ENCODE data around the gene SYT12.

DNA sequence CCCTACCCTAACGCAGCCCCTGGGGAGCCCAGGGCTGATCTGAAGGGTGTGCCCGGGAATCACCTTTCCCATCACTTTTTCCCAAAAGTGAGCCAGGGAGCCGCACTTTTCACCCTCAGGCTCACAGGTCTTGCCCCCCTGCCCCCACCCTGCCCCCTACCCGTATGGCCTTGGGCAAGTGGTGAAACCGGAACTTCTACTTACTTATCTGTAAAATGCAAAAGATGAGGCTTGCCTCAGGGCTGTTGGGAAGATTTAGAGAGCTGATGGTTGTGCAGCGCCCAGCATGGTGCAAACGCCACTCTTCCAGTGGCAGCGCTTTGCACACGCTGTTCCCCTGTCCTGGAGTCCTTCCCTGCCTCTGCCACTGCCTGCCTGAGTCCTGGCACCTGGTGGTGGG, 8.0 kb downstream of the SYT12 start:
- no peak for TF ChIP-seq ZNF140 (tag by site-specific recombination; IDR thresholded peaks at IDR 0.05)
- no peak for TF ChIP-seq ZNF311 (tag by site-specific recombination; IDR thresholded peaks at IDR 0.05; ENCODE audit: borderline replicate concordance)
- TF ChIP-seq, protein P1, sequence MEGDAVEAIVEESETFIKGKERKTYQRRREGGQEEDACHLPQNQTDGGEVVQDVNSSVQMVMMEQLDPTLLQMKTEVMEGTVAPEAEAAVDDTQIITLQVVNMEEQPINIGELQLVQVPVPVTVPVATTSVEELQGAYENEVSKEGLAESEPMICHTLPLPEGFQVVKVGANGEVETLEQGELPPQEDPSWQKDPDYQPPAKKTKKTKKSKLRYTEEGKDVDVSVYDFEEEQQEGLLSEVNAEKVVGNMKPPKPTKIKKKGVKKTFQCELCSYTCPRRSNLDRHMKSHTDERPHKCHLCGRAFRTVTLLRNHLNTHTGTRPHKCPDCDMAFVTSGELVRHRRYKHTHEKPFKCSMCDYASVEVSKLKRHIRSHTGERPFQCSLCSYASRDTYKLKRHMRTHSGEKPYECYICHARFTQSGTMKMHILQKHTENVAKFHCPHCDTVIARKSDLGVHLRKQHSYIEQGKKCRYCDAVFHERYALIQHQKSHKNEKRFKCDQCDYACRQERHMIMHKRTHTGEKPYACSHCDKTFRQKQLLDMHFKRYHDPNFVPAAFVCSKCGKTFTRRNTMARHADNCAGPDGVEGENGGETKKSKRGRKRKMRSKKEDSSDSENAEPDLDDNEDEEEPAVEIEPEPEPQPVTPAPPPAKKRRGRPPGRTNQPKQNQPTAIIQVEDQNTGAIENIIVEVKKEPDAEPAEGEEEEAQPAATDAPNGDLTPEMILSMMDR (tag by site-specific recombination; IDR thresholded peaks at IDR 0.05) = no peak
- no peak for TF ChIP-seq ZFP37 (tag by site-specific recombination; IDR thresholded peaks at IDR 0.05)
- TF ChIP-seq ZNF354C (tag by site-specific recombination; IDR thresholded peaks at IDR 0.05; ENCODE audit: borderline replicate concordance, low read depth) = no peak
- no peak for TF ChIP-seq ZFP3 (tag by site-specific recombination; IDR thresholded peaks at IDR 0.05; ENCODE audit: low read depth)
- no peak for TF ChIP-seq ZNF629 (tag by site-specific recombination; IDR thresholded peaks at IDR 0.05)
- no peak for TF ChIP-seq MEIS1 (CRISPR knock-in tag; IDR thresholded peaks at IDR 0.05; ENCODE audit: borderline replicate concordance)
